ENCODE data around the gene RAET1L. TPM values are rescaled to one million over a fixed set of nuclear protein-coding genes. Genes with fewer than 3 reads are reported as not detected.

Gene RAET1L
- total RNA-seq, 1 experiment from 2014 or later = not detected

- no peak for DNase-seq (ENCODE audit: low read depth)
- in situ Hi-C loops (cut with HindIII; ENCODE audit: low pct_unique_long_range_greater_than_20kb, low sequenced_read_pairs) = no loop called here
Observed at GRCh38 chr6:150050846-150051245, 25.5 kb upstream of the RAET1L start.

- in situ Hi-C loops (cut with HindIII; ENCODE audit: low pct_unique_long_range_greater_than_20kb, low sequenced_read_pairs) = no loop called here
- no peak for DNase-seq (ENCODE audit: low read depth)
Observed at GRCh38 chr6:150048099-150048498, 22.8 kb upstream of the RAET1L start.

- in situ Hi-C loops (cut with HindIII; ENCODE audit: low pct_unique_long_range_greater_than_20kb, low sequenced_read_pairs) = no loop called here
Observed at GRCh38 chr6:150046943-150047342, 21.6 kb upstream of the RAET1L start.

GRCh38 chr6:150044621-150045145, 19.4 kb upstream of the RAET1L start:
- DNase-seq (ENCODE audit: low read depth) = no peak
- in situ Hi-C loops (cut with HindIII; ENCODE audit: low pct_unique_long_range_greater_than_20kb, low sequenced_read_pairs) = no loop called here

More at GRCh38 chr6:150046943-150047342, 21.6 kb upstream of the RAET1L start:
- no peak for DNase-seq (ENCODE audit: low read depth)

GRCh38 chr6:150043501-150044412, 18.4 kb upstream of the RAET1L start:
- in situ Hi-C loops (cut with HindIII; ENCODE audit: low pct_unique_long_range_greater_than_20kb, low sequenced_read_pairs) = no loop called here
- DNase-seq (ENCODE audit: low read depth) = no peak

GRCh38 chr6:150043096-150043495, 17.8 kb upstream of the RAET1L start:
- in situ Hi-C loops (cut with HindIII; ENCODE audit: low pct_unique_long_range_greater_than_20kb, low sequenced_read_pairs) = no loop called here
- DNase-seq (ENCODE audit: low read depth) = no peak

GRCh38 chr6:150038202-150039062, 13.1 kb upstream of the RAET1L start:
- DNase-seq (ENCODE audit: low read depth) = no peak
- in situ Hi-C loops (cut with HindIII; ENCODE audit: low pct_unique_long_range_greater_than_20kb, low sequenced_read_pairs) = no loop called here

GRCh38 chr6:150037526-150038201, 12.3 kb upstream of the RAET1L start:
- no peak for DNase-seq (ENCODE audit: low read depth)
- in situ Hi-C loops (cut with HindIII; ENCODE audit: low pct_unique_long_range_greater_than_20kb, low sequenced_read_pairs) = no loop called here

GRCh38 chr6:150036081-150036480, 10.7 kb upstream of the RAET1L start:
- in situ Hi-C loops (cut with HindIII; ENCODE audit: low pct_unique_long_range_greater_than_20kb, low sequenced_read_pairs) = no loop called here
- no peak for DNase-seq (ENCODE audit: low read depth)

GRCh38 chr6:150033207-150033771, 8.0 kb upstream of the RAET1L start:
- no peak for DNase-seq (ENCODE audit: low read depth)
- in situ Hi-C loops (cut with HindIII; ENCODE audit: low pct_unique_long_range_greater_than_20kb, low sequenced_read_pairs) = no loop called here

GRCh38 chr6:150032598-150032997, 7.3 kb upstream of the RAET1L start:
- in situ Hi-C loops (cut with HindIII; ENCODE audit: low pct_unique_long_range_greater_than_20kb, low sequenced_read_pairs) = no loop called here

GRCh38 chr6:150030611-150031010, 5.3 kb upstream of the RAET1L start:
- DNase-seq (ENCODE audit: low read depth) = no peak
- in situ Hi-C loops (cut with HindIII; ENCODE audit: low pct_unique_long_range_greater_than_20kb, low sequenced_read_pairs) = no loop called here

More at GRCh38 chr6:150032598-150032997, 7.3 kb upstream of the RAET1L start:
- DNase-seq (ENCODE audit: low read depth) = no peak

- in situ Hi-C loops (cut with HindIII; ENCODE audit: low pct_unique_long_range_greater_than_20kb, low sequenced_read_pairs) = no loop called here
- DNase-seq (ENCODE audit: low read depth) = no peak
Observed at GRCh38 chr6:150029749-150030148, 4.4 kb upstream of the RAET1L start.

- in situ Hi-C loops (cut with HindIII; ENCODE audit: low pct_unique_long_range_greater_than_20kb, low sequenced_read_pairs) = no loop called here
- no peak for DNase-seq (ENCODE audit: low read depth)
Observed at GRCh38 chr6:150029276-150029675, 3.9 kb upstream of the RAET1L start.

- no peak for DNase-seq (ENCODE audit: low read depth)
- in situ Hi-C loops (cut with HindIII; ENCODE audit: low pct_unique_long_range_greater_than_20kb, low sequenced_read_pairs) = no loop called here
Observed at GRCh38 chr6:150028799-150029198, 3.5 kb upstream of the RAET1L start.

- in situ Hi-C loops (cut with HindIII; ENCODE audit: low pct_unique_long_range_greater_than_20kb, low sequenced_read_pairs) = no loop called here
- no peak for DNase-seq (ENCODE audit: low read depth)
Observed at GRCh38 chr6:150027806-150028565, 2.7 kb upstream of the RAET1L start.

GRCh38 chr6:150026976-150027805, 1.9 kb upstream of the RAET1L start:
- DNase-seq (ENCODE audit: low read depth) = no peak
- in situ Hi-C loops (cut with HindIII; ENCODE audit: low pct_unique_long_range_greater_than_20kb, low sequenced_read_pairs) = no loop called here

Measured in Caki2 (cell line).